ENCODE results near the gene PIM3. TPM values are rescaled to one million over a fixed set of nuclear protein-coding genes. Genes with fewer than 3 reads are reported as not detected.

Gene PIM3
- total RNA-seq, 1 donor from 2014 or later: 119 TPM

DNA sequence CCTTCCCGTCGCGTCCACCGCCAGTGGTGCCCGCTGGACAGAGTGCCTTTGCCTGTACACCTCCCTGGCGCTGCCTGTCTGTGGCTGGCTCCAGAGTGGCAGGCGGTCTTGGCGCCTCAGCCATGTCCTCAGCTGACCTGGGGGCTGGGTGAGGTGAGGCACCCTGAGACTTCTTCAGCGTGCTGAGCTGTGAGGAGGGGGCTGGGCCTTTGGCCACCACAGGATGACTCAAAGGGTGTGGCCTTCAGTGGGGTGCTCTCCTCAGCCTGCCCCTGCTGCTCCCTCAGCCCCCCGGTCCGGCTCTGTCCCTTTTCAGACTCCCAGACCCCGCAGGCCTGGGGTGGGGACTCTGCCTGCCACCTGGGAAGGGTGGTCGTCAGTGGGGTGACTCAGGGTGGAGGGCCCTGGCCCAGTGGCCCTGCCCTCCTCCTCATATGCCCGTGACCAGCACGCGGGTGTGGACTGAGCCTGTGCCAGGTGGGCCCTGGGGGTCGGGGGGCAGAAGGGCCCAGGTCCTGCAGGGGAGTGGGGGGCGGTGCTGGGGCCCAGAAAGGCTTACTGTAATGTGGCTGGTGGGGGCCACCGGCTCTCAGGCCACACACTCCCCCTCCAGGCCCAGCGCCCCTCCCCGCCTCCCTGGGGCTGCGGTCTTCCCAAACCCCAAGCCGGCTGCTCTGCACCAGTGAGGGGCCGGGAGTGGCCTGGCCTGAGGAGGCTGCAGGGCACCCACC lies 26.2 kb upstream of the PIM3 start:
- TF ChIP-seq, protein P1, sequence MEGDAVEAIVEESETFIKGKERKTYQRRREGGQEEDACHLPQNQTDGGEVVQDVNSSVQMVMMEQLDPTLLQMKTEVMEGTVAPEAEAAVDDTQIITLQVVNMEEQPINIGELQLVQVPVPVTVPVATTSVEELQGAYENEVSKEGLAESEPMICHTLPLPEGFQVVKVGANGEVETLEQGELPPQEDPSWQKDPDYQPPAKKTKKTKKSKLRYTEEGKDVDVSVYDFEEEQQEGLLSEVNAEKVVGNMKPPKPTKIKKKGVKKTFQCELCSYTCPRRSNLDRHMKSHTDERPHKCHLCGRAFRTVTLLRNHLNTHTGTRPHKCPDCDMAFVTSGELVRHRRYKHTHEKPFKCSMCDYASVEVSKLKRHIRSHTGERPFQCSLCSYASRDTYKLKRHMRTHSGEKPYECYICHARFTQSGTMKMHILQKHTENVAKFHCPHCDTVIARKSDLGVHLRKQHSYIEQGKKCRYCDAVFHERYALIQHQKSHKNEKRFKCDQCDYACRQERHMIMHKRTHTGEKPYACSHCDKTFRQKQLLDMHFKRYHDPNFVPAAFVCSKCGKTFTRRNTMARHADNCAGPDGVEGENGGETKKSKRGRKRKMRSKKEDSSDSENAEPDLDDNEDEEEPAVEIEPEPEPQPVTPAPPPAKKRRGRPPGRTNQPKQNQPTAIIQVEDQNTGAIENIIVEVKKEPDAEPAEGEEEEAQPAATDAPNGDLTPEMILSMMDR (IDR thresholded peaks at IDR 0.05): no peak
- no peaks in the 10 kb centered on the region for H3K27me3 ChIP-seq
- ATAC-seq (peak; percentile 51), DNase-seq (peak; percentile 92)
- intact Hi-C loops (cut with DNase I): loop anchor here (10.0 kb wide), 1 partner anchor 50 kb away; no protein-coding TSS in a partner anchor
- peaks cover 50% of the 10 kb centered on the region for H3K4me1 ChIP-seq
- no peaks in the 10 kb centered on the region for H3K9me3 ChIP-seq
- H3K4me3 ChIP-seq: peak overlapping the region; percentile 63
- no peaks in the 10 kb centered on the region for H3K36me3 ChIP-seq
- H3K27ac ChIP-seq: peak overlapping the region; percentile 95

DNA sequence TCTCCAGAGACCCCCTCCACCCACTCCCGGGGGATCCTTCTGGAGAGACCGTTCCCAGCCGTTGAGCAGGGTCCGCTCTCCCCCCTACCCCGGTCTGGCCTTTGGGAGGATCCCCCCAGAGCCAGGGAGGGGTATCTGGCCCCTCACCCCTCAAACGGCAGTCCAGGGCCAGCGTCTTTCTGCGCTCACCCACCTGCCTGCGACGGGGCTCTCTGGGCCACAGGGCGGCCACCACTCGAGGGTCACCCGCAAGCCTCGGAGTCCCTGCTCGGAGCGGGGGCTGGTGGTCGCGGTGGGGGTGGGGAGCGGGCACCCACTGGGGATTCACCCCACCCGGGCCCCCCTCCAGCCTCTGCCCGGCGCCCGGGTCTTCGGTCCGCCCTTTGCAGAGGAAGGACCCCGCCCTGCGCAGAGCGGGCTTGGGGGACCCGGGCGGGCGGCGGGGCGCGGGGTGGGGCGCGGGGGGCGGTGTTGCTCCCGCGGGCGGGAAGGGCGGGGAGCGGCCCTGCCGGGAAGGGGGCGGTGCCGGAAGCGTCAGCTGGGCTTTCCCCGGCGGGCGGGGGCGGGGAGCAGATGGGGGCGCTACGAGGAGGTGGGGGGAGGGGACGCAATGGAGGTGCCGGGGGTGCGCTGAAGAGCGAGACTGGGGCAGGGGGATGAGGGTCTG lies 25.5 kb upstream of the PIM3 start:
- intact Hi-C loops (cut with DNase I): loop anchor here (10.0 kb wide), 1 partner anchor 50 kb away; no protein-coding TSS in a partner anchor
- peak; percentile 49 for ATAC-seq
- H3K4me3 ChIP-seq: peak overlapping the region; percentile 63

DNA sequence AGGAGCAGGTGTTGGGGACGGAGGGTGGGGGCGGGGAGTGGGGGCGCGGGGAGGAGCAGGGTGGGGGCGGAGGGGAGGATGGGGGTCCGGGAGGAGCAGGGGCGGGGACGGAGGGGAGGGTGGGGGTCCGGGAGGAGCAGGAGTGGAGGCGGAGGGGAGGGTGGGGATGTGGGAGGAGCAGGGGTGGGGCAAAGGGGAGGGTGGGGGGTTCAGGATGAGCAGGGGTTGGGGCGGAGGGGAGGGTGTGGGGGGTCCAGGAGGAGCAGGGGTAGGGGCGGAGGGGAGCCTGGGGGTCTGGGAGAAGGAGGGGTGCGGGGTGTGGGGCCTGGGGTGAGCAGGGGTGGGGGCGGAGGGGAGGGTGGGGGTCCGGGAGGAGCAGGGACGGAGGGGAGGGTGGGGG lies 25.0 kb upstream of the PIM3 start:
- H3K36me3 ChIP-seq: no peaks in the 10 kb centered on the region
- peaks cover 46% of the 10 kb centered on the region for H3K4me1 ChIP-seq
- no peaks in the 10 kb centered on the region for H3K9me3 ChIP-seq

More for the DNA sequence above, 25.5 kb upstream of the PIM3 start:
- H3K27ac ChIP-seq: peak overlapping the region; percentile 95
- no peaks in the 10 kb centered on the region for H3K27me3 ChIP-seq
- H3K9me3 ChIP-seq: no peaks in the 10 kb centered on the region
- H3K4me1 ChIP-seq: peaks cover 47% of the 10 kb centered on the region
- no peaks in the 10 kb centered on the region for H3K36me3 ChIP-seq
- TF ChIP-seq, protein P1 (IDR thresholded peaks at IDR 0.05): no peak
- peak; percentile 95 for DNase-seq

DNA sequence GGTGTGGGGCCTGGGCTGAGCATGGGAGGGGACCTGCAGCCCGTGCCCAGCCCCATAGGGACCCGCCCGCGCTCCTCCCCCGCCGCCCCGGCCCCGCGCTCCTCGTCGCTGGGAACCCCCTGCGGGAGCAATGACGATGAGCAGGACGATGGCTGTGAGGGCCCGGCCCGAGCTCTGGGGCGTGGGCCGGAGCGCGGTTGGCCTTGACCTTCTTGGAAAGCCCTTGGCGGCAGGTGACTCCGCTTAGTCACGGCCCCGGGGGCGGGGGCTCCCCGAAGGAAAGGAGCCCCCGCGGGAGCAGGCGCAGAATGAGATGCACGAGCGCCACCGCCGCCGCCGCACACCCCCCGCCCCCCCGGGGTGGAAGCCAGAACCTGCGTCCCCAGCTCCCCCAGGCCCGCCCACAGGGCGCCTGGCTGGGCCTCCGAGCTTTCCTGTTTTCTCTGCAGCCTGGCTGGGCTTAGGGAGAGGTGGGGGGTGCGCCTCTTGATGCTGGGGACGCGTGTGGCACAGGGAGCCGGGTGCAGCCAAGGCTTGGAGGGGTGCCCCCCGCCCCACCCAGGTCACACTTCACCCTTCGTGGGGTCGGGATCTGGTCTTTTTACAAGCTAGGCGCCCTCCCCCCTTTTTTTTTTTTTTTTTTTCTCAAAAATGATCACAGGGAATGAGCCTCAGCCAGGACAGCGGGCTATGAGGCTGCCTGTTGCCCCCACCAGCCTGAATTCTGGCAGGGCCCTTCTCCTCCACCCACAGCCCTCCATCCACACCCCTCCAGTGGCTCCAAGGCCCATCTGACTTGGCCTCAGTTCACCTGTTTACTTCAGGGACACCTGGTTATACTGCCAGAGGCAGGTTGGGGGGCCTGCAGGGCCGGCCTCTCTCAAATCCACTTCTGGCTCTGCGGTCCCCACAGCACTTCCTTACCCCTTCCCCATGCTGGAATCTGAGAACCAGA lies 24.3 kb upstream of the PIM3 start:
- H3K9me3 ChIP-seq: no peaks in the 10 kb centered on the region
- no peaks in the 10 kb centered on the region for H3K27me3 ChIP-seq
- H3K4me3 ChIP-seq: peak overlapping the region; percentile 63
- ATAC-seq: peak; percentile 81
- H3K27ac ChIP-seq: peak overlapping the region; percentile 95
- H3K36me3 ChIP-seq: no peaks in the 10 kb centered on the region
- intact Hi-C loops (cut with DNase I): loop anchor here (10.0 kb wide), 1 partner anchor 49 kb away; no protein-coding TSS in a partner anchor
- peak; percentile 98 for DNase-seq
- TF ChIP-seq, protein P1 (IDR thresholded peaks at IDR 0.05): no peak
- peaks cover 40% of the 10 kb centered on the region for H3K4me1 ChIP-seq

More for the DNA sequence above, 25.0 kb upstream of the PIM3 start:
- ATAC-seq (no peak), DNase-seq (no peak)
- intact Hi-C loops (cut with DNase I): loop anchor here (10.0 kb wide), 1 partner anchor 49 kb away; no protein-coding TSS in a partner anchor
- Histone ChIP-seq H3K27me3 (no peaks in the 10 kb centered on the region), H3K4me3 (peak overlapping the region; percentile 63), H3K27ac (peak overlapping the region; percentile 95)
- TF ChIP-seq, protein P1 (IDR thresholded peaks at IDR 0.05): no peak

All from upper lobe of right lung (tissue), 1 donor.